HUES48 (cell line): Measurements from ENCODE around the gene UNC13D.
"Not testable (repeated sequence)": the region's sequence is repeated elsewhere in the genome, so short reads cannot be mapped to it uniquely, and the experiment has no call there.

Source experiments
- H3K27ac ChIP-seq: one replicate; pipeline ENCODE4 v1.7.0; 2013; ENCODE audit warnings: low read depth, low read length, inconsistent platforms
- H3K27me3 ChIP-seq: 2 replicates; pipeline ENCODE4 v1.6.1; 2013; ENCODE audit warnings: mild to moderate bottlenecking, low read length; ENCODE audit not compliant: control insufficient read depth, insufficient read depth
- H3K36me3 ChIP-seq: 2 replicates; pipeline ENCODE4 v1.6.1; 2013; ENCODE audit warnings: low read length; ENCODE audit not compliant: control insufficient read depth, insufficient read depth
- H3K4me1 ChIP-seq: 2 replicates; pipeline ENCODE4 v1.6.1; 2013; ENCODE audit warnings: mild to moderate bottlenecking, low read length; ENCODE audit not compliant: control insufficient read depth, insufficient read depth
- H3K4me3 ChIP-seq: 2 replicates; pipeline ENCODE4 v1.5.1; 2013; ENCODE audit warnings: mild to moderate bottlenecking, low read depth, low read length
- H3K9ac ChIP-seq: 2 replicates; pipeline ENCODE4 v1.6.1; 2013; ENCODE audit warnings: mild to moderate bottlenecking, low read depth, low read length, moderate library complexity
- H3K9me3 ChIP-seq: 2 replicates; pipeline ENCODE4 v1.6.1; 2013; ENCODE audit warnings: low read length; ENCODE audit not compliant: control insufficient read depth, insufficient read depth

Gene UNC13D

DNA sequence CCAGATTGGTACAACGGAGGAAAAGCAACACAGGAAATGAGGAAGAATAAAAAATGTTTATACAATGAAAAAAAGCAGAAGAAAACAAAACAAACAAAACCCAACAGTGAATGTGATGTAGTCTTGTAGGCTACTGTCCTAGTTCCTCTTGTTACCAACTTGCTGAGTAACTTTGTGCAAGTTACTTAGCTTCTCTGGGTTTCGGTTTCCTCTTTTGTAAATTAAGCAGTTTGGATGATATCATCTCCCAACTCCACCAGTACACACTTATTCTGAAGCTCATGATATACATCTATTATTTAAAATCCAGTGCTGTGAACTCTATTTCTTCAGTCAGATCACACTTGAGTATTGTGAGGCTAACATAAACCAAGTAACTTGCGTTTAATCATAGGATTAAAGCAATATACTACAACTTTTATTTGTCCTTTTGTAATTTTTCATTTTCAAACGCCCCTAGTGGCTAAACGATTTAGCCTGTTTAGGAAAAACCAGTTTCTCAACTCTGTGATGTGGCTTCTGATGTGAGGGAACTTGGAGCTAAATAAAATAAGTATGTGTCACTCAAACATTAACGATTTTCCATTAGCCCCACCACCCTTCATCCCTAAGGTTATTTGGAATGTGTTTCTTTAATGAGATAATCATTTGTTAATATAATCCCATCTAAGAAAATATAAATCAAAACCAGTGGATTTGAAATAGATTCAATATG, 61.0 kb downstream of the UNC13D start:
- Histone ChIP-seq H3K36me3 (peaks cover 10% of the 10 kb centered on the region), H3K27ac (peak overlapping the region; percentile 100), H3K4me1 (peaks cover 27% of the 10 kb centered on the region), H3K27me3 (no peaks in the 10 kb centered on the region), H3K9ac (no peak overlapping the region), H3K4me3 (no peak overlapping the region; the same call in 1 of the 2 replicates), H3K9me3 (no peaks in the 10 kb centered on the region)

DNA sequence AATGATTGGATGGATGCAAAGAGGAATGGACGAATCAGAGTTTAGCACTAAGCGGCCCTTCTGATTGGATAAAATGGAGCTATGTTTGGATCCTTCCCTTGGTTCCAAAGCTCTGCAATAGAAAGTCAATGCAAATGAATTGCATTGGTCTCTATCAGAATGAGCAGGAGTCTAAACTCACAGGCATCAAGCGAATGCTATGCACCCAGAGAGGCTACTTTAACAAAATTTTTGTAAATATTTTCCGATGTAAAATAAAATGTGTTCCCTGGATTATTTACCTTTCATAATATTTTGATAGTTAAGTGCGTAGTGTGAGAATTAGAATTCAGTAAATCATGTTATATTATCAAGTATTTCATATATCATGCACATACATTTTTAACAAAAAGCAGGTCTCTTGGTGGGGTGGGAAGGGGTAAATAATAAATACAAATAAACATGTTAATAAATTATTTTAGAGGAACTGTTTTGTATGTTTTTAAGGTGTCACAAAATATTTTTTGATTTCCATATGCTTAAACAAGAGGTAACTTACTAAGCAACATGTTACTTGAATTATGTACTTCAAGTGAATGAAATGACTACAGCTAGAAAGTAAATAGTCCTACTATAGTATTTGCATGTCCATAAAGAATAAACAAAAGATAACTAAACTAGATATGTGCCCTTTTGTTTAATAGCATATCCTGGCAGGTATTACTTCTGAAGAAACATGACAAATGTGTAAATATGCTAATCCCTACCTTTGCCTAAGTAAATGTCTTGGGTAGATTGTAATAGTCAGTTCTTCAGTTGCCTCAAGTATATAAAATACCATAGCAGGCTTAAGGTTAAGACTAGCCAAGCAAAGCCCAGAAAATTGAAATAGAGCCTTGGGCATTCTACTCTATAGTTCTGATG, 64.0 kb downstream of the UNC13D start:
- no peaks in the 10 kb centered on the region for H3K9me3 ChIP-seq
- H3K36me3 ChIP-seq = peaks cover 28% of the 10 kb centered on the region
- peaks cover 16% of the 10 kb centered on the region for H3K4me1 ChIP-seq
- no peak overlapping the region for H3K4me3 ChIP-seq
- no peak overlapping the region for H3K9ac ChIP-seq
- H3K27me3 ChIP-seq = no peaks in the 10 kb centered on the region
- H3K27ac ChIP-seq = peak overlapping the region; percentile 51

DNA sequence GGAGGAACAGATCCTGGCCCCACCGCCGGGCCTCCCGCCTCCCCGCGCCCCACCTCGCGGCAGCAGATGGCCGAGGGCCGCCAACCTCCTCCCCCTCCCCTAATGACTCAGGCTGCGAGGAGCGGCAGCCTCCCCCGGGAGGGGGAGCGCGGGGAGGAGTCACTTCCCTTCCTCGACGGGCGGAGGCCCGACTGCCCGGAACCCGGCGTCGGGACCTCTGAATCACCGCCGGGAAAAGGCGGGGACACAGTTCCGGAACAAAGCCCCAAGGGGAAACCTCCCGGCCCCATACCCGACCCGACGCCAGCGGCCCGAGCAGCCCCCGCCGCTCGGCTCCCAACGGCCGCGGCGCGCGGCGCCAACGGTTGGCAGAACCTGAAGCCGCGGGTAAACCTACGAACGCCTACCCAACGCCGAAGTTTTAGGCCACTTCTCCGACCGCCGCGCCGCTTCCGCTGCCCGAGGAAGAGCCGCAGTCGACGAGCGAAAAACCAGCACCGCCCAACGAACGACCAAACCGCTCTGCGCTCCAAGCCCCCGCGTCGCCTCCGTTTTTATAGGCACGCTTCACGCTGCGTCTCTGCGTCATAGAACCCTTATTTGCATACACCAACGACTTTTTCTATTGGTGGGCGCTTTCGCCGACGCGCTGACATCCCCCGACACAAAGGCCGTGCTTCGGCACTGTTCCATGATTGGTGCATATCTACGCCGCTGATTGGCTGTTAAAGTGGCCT, 64.8 kb downstream of the UNC13D start:
- peak overlapping the region; percentile 98 for H3K27ac ChIP-seq
- peaks cover 28% of the 10 kb centered on the region for H3K36me3 ChIP-seq
- H3K9ac ChIP-seq = peak overlapping the region; percentile 98
- no peaks in the 10 kb centered on the region for H3K9me3 ChIP-seq
- H3K27me3 ChIP-seq = no peaks in the 10 kb centered on the region
- peaks cover 14% of the 10 kb centered on the region for H3K4me1 ChIP-seq
- H3K4me3 ChIP-seq = peak overlapping the region; percentile 86

DNA sequence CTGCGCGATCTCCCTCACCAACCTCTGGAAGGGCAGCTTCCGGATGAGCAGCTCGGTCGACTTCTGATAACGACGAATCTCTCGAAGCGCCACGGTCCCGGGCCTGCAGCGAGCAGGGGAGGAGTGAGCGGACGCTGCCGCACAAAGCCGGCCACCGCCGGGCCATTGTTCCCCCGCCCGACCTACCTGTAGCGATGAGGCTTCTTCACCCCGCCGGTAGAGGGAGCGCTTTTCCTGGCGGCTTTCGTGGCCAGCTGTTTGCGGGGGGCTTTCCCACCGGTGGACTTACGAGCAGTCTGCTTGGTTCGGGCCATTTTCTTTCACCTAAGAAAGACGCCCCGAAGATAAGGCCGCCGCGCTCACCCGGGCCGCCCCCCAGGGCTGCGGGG, 65.3 kb downstream of the UNC13D start:
- peaks cover 9% of the 10 kb centered on the region for H3K4me1 ChIP-seq
- peak overlapping the region; percentile 98 for H3K27ac ChIP-seq
- peak overlapping the region; percentile 86 for H3K4me3 ChIP-seq
- peaks cover 28% of the 10 kb centered on the region for H3K36me3 ChIP-seq
- no peaks in the 10 kb centered on the region for H3K9me3 ChIP-seq
- H3K27me3 ChIP-seq = no peaks in the 10 kb centered on the region
- H3K9ac ChIP-seq = peak overlapping the region; percentile 98

GRCh38 chr17:75778066-75778860, 65.9 kb downstream of the UNC13D start:
- Histone ChIP-seq H3K4me3 (peak overlapping the region; percentile 86), H3K27ac (peak overlapping the region; percentile 98)

DNA sequence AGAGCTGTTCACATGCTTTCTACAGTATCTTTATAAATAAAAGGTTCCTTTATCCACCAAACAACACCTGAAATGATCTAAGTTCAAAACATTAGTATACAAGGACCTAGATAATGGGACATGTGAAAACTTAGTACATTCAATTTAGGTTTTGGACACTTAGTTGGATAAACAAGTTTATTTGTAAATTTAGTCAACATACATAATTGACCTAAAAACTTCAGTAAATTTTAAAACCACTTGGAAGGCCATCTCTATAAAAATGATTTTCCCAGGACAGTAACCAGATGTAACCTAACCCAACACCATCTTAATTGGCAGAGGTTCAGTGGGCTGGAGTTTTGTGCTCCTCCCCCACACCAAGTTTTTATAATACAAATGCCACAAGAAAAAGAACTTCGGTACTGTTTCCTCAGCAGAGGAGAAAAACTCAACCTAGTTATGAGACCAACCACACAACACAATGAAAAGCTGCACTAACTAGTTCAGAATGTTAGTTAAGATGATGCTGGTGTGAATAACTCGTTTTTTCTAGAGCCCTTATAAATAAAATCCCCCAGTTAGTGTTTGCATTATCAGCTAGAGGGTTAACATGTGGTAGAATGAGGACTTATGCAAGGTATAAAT, 66.8 kb downstream of the UNC13D start:
- Histone ChIP-seq H3K4me3 (peak overlapping the region; percentile 86), H3K9me3 (no peaks in the 10 kb centered on the region), H3K27me3 (no peaks in the 10 kb centered on the region), H3K27ac (peak overlapping the region; percentile 29), H3K36me3 (peaks cover 28% of the 10 kb centered on the region), H3K4me1 (no peaks in the 10 kb centered on the region), H3K9ac (no peak overlapping the region)

More at GRCh38 chr17:75778066-75778860, 65.9 kb downstream of the UNC13D start:
- not testable (repeated sequence) for H3K9me3 ChIP-seq, H3K4me1 ChIP-seq, H3K27me3 ChIP-seq
- H3K36me3 ChIP-seq = peaks cover 28% of the 10 kb centered on the region
- peak overlapping the region; percentile 98 for H3K9ac ChIP-seq
